NCI-H2196 treated with DMSO at 0.1 percent for 48 hours (cell line): ENCODE results near the gene ZNF516.
"Not testable (repeated sequence)": the region's sequence is repeated elsewhere in the genome, so short reads cannot be mapped to it uniquely, and the experiment has no call there.

Source experiments
- DNase-seq: peaks from one replicate; lab custom pipeline; 2025; ENCODE audit not compliant: unreplicated experiment; lab: John Stamatoyannopoulos, UW

The ZNF516 gene

DNA sequence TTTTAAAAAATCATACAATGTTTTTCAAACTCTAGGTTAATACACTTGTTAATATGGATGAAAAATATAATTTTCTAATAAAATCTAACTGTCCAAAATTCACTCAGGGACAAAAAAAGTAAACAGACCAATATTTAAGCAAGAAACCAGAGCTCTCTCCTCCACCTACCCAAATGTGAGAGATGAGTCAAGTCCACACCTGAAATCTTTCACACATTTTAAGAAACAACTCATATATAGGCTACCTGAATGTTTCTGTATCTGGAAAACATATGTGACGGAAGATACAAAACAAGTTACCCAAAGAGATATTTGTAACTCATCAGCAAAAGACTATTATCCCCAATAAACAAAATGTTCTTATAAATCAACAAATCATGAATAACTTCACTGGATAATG is 20.2 kb downstream of the ZNF516 start:
- no peak for DNase-seq

DNA sequence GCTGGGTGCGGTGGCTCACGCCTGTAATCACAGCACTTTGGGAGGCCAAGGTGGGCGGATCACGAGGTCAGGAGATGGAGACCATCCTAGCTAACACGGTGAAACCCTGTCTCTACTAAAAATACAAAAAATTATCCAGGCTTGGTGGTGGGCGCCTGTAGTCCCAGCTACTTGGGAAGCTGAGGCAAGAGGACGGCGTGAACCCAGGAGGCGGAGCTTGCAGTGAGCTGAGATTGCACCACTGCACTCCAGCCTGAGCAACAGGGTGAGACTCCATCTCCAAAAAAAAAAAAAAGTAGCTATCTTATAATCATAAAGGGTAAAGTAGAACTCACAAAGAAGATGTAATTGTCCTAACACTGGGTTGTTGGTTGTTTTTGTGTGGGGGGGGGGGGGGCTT is 21.5 kb downstream of the ZNF516 start:
- DNase-seq: not testable (repeated sequence)

GRCh38 chr18:76472829-76473228 is 22.2 kb downstream of the ZNF516 start:
- no peak for DNase-seq

GRCh38 chr18:76471593-76471992 is 23.4 kb downstream of the ZNF516 start:
- DNase-seq: no peak

- no peak for DNase-seq
Measured at GRCh38 chr18:76468345-76469304, 26.4 kb downstream of the ZNF516 start.

GRCh38 chr18:76467371-76468190 is 27.5 kb downstream of the ZNF516 start:
- DNase-seq: no peak

- DNase-seq: no peak
Measured at GRCh38 chr18:76466410-76466991, 28.5 kb downstream of the ZNF516 start.

DNA sequence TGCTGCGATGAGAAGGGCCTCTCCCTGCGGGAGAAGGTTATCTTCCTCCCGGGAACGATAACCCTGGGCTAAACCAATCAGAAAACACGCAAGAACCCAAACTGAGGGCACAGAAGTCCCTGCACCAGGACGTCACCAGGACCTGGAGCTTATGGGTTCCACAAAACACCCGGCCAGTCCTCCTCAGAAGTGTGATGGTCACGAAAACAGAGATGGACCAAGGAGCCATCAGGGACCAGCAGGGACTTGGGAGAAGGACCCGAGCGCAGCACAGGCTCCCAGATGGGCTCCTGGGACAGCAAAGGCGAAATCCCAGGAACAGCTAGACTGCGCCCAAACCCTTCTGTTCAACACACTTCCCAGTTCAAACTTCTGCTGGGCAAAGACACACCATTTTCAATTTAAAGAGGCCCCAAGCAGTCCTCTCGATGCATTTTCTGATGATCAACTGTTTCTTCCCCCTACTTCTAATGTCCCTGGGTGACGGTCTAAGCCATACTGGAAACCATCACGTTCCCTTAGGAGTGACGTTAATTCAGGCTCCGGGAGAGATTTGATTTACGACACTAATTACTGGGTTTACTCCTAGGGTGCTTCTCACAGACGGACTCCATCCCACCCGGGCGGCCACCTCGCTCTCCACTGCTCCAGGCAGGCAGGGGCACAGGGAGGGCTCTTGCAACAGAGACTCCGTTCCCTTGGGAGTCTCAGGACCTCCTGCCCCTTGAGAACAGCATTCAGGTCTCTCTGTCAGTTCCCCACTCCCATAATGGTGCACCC is 29.2 kb downstream of the ZNF516 start:
- DNase-seq: no peak

- no peak for DNase-seq
Measured at GRCh38 chr18:76464281-76465259, 30.5 kb downstream of the ZNF516 start.

- no peak for DNase-seq
Measured at GRCh38 chr18:76463872-76464271, 31.2 kb downstream of the ZNF516 start.

DNA sequence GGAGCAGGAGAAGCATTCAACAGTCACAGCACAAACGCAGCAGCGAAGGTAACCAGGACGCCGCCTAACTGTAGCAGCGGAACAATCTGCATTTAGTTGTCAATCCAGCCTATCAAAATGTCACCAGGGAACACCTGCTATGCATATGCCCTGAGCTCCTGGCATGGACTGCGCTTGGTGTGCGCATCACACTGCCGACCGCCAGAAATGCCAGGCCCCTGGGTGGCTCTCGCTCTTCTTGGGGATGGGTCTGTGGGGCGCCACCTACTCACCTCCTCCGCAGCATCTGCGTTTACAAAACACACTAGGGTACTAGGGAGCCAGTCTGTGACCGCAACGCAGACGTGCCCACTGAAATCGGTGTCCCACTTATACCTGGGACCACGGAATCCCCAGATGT is 31.7 kb downstream of the ZNF516 start:
- DNase-seq: no peak

DNA sequence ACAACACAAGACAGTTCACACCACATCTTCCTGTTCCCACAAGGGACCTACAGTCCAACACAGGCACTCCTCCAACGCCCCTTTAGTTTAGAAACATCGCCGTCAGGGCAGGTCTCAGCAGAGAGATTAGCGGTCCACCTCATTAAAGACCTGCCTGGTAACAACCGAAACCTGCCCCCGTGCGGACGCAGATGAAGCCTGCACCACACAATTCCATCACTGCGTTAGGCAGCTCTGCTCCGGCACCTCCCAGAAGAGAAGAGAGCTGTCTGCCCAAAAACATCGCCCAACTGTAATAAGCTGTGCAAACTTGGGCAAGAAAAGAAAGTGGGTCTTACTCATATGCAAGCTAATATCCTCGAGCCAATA is 32.7 kb downstream of the ZNF516 start:
- no peak for DNase-seq

GRCh38 chr18:76461692-76462325 is 33.2 kb downstream of the ZNF516 start:
- DNase-seq: no peak

DNA sequence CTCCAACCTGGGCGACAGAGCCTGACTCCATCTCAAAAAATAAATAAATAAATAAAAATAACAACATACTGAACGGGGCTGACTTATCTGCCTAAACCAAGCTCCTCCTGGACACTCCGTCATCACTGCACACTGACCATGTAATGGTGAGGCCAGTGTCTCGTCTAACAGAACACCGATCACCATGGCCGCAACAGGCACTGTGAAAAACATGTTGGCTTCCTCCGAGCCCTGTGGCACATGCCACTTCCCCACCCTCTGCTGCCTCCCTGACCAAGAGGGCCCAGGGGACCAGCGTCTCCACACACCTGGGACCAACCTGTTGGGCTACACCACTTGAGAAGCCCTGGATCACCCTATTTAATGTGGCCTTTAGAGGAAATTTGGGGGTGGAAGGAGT is 33.9 kb downstream of the ZNF516 start:
- no peak for DNase-seq

DNA sequence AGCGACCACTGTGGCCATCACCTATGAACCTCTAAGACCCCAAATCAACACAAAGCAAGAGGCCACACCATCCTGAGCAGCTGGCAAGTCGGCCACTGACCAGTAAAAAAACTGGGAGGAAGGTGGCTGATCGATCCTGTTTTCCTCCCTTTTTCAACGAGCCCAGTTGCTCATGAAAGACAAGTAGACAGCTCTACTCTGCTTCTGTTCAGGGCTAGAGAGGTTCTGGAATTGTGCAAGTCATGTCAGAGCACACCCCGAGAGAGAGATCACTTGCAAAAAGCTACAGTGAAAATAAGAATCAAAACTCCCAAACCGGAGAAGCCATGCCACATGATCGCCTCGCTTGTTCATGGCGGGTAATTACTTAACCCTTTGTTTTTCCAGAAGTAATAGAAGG is 34.6 kb downstream of the ZNF516 start:
- no peak for DNase-seq

- no peak for DNase-seq
Measured at GRCh38 chr18:76459687-76460350, 35.2 kb downstream of the ZNF516 start.

DNA sequence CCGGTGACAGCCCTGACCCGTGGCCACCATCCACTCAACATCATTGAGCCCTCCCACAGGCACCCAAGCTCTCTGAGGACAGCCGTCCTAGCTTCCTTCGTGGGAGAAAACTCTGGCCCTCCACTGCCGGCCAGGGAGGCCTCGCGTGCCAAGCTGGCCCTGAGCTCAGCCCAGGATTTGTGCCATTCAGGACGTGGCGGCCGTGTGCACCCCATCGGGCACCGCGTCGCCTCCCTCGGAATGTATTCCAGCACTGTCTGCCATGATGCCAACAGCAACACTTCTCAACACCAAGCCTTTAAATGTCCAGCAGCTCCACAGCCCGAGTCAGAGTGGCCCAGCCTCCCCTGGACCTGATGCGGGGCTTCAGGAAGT is 35.7 kb downstream of the ZNF516 start:
- no peak for DNase-seq

GRCh38 chr18:76458522-76459311 is 36.3 kb downstream of the ZNF516 start:
- no peak for DNase-seq
